C4-2B (cell line): ENCODE results near the gene MAN2B2.

Experiments used
- ZFX ChIP-seq: fragments of 450-650 bp; IDR thresholded peaks from 2 replicates; pipeline ENCODE4 v1.6.1; 2017
- TF ChIP-seq, protein P1 (sequence below): fragments of 450-650 bp; conservative IDR thresholded peaks from 2 replicates; pipeline ENCODE4 v1.5.1; 2017; ENCODE audit warnings: mild to moderate bottlenecking

DNA sequence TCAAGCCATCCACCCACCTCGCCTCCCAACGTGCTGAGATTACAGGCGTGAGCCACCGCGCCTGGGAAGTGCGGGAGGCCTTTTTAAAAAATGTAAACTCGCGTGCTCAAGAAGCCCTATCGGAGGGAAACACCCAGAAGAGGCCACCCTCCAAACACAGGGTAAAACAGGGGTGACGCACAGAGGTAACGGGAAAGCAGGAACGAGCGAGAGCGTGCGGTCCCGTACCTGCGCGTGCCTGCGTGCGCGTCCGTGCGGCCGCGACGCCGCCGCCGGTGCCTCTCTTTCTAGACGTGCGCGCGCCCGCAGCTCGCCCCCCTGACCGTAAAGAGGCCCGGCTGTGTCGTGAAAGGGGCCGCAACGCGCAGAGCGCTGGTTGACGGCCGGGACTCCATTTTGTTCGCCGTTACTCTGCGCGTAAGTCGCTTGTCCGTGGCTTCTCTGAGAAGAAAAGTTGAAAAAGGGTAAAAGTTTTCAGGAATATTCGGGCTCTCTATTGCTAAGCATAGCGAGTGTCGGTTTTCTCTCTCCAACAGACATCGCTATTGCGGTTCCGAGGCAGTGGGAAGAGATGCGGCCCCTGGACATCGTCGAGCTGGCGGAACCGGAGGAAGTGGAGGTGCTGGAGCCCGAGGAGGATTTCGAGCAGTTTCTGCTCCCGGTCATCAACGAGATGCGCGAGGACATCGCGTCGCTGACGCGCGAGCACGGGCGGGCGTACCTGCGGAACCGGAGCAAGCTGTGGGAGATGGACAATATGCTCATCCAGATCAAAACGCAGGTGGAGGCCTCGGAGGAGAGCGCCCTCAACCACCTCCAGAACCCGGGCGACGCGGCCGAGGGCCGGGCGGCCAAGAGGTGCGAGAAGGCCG lies 65.5 kb downstream of the MAN2B2 start, which contains the start of gene MRFAP1:
- TF ChIP-seq, protein P1, sequence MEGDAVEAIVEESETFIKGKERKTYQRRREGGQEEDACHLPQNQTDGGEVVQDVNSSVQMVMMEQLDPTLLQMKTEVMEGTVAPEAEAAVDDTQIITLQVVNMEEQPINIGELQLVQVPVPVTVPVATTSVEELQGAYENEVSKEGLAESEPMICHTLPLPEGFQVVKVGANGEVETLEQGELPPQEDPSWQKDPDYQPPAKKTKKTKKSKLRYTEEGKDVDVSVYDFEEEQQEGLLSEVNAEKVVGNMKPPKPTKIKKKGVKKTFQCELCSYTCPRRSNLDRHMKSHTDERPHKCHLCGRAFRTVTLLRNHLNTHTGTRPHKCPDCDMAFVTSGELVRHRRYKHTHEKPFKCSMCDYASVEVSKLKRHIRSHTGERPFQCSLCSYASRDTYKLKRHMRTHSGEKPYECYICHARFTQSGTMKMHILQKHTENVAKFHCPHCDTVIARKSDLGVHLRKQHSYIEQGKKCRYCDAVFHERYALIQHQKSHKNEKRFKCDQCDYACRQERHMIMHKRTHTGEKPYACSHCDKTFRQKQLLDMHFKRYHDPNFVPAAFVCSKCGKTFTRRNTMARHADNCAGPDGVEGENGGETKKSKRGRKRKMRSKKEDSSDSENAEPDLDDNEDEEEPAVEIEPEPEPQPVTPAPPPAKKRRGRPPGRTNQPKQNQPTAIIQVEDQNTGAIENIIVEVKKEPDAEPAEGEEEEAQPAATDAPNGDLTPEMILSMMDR = no peak
- peak; percentile 75 for TF ChIP-seq ZFX
